Uterus (tissue), 4 donors: ENCODE measurements around the gene CTNND2. TPM values are rescaled to one million over a fixed set of nuclear protein-coding genes. Genes with fewer than 3 reads are reported as not detected.

ENCODE experiments used
- DNase-seq, 2 donors: peaks; one replicate each; pipeline ENCODE4 v3.0.0-alpha.2; 2019 to 2020
- H3K27ac ChIP-seq, 2 donors: fragments of 200-600 bp; sonication (generic); 1 replicate in 1 of 2; 2 replicates in 1 of 2; pipeline ENCODE4 v1.5.1; 2016 to 2018
- H3K27me3 ChIP-seq, 2 donors: fragments of 200-600 bp; sonication (generic); one replicate each; pipeline ENCODE4 v1.5.1; 2018 to 2019; ENCODE audit warnings: control low read depth in 1 of 2
- H3K36me3 ChIP-seq, 2 donors: fragments of 200-600 bp; sonication (generic); one replicate each; pipeline ENCODE4 v1.5.1; 2019; ENCODE audit warnings: control low read depth in 1 of 2
- H3K4me1 ChIP-seq, 2 donors: fragments of 200-600 bp; sonication (generic); one replicate each; pipeline ENCODE4 v1.5.1; 2018 to 2019; ENCODE audit warnings: control low read depth in 1 of 2
- H3K4me3 ChIP-seq, 2 donors: fragments of 200-600 bp; sonication (generic); 1 replicate in 1 of 2; 2 replicates in 1 of 2; pipeline ENCODE4 v1.5.1; 2018 to 2019; ENCODE audit warnings: mild to moderate bottlenecking in 1 of 2
- H3K9me3 ChIP-seq, 2 donors: fragments of 200-600 bp; sonication (generic); one replicate each; pipeline ENCODE4 v1.5.1; 2019; ENCODE audit warnings: control low read depth in 1 of 2
- POLR2A ChIP-seq, 2 donors: fragments of 450-650 bp; IDR thresholded peaks; one replicate each; pipeline ENCODE4 v1.6.1; 2016; ENCODE audit warnings: antibody characterized with exemption in 2 of 2, mild to moderate bottlenecking in 1 of 2, moderate library complexity in 1 of 2
- intact Hi-C: fragments of 100-400 bp; cut with DNase I; formaldehyde crosslinking; loops from one replicate; pipeline ENCODE4 v1.15.1; 2023; ENCODE audit warnings: low total_unique reads
- total RNA-seq, 4 donors: library from RNA; depleted of rRNA in 3 of 4; stranded (reverse); fragments of >200 nt in 3 of 4; gene quantifications; one replicate each; pipeline versions ENCODE4 v1.1.0 to v1.2.4, GENCODE V29; 2014 to 2023
- TF ChIP-seq, protein P1 (sequence below), 4 experiments: fragments of 200-600 bp in 2 of 4; fragments of 450-650 bp in 2 of 4; sonication (generic) in 2 of 4; IDR thresholded peaks; one replicate each; pipeline ENCODE4 v1.5.1; 2016 to 2019; ENCODE audit warnings: antibody characterized with exemption in 4 of 4, mild to moderate bottlenecking in 2 of 4, moderate library complexity in 1 of 4
- donor health status: DM: yes; HTN: yes; CAD: no.

CTNND2 gene
- total RNA-seq, 4 donors from 2014 or later: 0.49 to 1.2 TPM; not detected in 2

DNA sequence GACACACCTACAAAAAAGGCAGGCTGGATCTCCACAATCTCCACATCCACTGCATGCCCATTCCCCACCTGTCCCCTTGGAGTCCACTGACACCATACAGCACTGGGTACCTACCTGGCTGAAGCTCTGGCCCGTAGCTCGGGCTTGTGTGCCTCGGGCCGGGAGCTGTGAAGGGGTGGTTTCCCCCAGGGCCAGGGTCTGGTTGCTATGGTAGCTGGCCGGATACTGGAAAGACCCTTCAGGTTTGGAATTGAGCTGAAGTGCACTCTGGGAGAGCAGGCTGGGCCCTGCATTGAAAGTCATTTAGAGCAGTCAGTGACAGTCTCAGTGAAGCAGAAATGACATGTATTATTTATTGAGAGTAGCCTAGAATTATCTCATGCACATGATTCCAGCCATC, 507.3 kb downstream of the CTNND2 start:
- no peaks in the 10 kb centered on the region for H3K4me1 ChIP-seq
- H3K36me3 ChIP-seq: no peaks in the 10 kb centered on the region
- no peak for TF ChIP-seq POLR2A (IDR thresholded peaks at IDR 0.05)
- TF ChIP-seq, protein P1, sequence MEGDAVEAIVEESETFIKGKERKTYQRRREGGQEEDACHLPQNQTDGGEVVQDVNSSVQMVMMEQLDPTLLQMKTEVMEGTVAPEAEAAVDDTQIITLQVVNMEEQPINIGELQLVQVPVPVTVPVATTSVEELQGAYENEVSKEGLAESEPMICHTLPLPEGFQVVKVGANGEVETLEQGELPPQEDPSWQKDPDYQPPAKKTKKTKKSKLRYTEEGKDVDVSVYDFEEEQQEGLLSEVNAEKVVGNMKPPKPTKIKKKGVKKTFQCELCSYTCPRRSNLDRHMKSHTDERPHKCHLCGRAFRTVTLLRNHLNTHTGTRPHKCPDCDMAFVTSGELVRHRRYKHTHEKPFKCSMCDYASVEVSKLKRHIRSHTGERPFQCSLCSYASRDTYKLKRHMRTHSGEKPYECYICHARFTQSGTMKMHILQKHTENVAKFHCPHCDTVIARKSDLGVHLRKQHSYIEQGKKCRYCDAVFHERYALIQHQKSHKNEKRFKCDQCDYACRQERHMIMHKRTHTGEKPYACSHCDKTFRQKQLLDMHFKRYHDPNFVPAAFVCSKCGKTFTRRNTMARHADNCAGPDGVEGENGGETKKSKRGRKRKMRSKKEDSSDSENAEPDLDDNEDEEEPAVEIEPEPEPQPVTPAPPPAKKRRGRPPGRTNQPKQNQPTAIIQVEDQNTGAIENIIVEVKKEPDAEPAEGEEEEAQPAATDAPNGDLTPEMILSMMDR (IDR thresholded peaks at IDR 0.05): no peak
- intact Hi-C loops: no loop called here
- no peaks in the 10 kb centered on the region for H3K27me3 ChIP-seq
- H3K27ac ChIP-seq: no peak overlapping the region
- no peak for DNase-seq
- no peaks in the 10 kb centered on the region for H3K9me3 ChIP-seq
- H3K4me3 ChIP-seq: no peak overlapping the region

DNA sequence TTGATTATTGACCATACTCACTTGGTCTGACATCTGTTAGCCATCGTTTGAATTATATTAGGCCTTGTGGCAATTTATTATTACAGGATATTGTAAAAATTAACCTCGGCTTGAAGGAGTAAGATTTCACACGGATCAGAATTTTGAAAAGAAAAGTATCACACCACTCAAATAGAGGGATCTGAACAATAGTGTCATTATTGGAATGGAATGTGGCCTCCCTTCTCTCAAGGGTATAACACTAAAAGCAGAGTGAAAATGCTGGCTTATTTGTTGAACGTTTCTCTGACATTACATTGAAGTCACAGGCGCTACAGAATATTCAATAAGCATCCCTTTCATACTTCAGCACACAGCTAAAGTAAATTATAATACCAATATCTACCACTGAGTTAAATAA, 509.3 kb downstream of the CTNND2 start:
- TF ChIP-seq POLR2A (IDR thresholded peaks at IDR 0.05): no peak
- TF ChIP-seq, protein P1 (IDR thresholded peaks at IDR 0.05): no peak
- H3K27ac ChIP-seq: no peak overlapping the region
- no peaks in the 10 kb centered on the region for H3K27me3 ChIP-seq
- no peaks in the 10 kb centered on the region for H3K4me1 ChIP-seq
- H3K36me3 ChIP-seq: no peaks in the 10 kb centered on the region
- H3K9me3 ChIP-seq: no peaks in the 10 kb centered on the region
- DNase-seq: no peak
- no peak overlapping the region for H3K4me3 ChIP-seq
- intact Hi-C loops: no loop called here

DNA sequence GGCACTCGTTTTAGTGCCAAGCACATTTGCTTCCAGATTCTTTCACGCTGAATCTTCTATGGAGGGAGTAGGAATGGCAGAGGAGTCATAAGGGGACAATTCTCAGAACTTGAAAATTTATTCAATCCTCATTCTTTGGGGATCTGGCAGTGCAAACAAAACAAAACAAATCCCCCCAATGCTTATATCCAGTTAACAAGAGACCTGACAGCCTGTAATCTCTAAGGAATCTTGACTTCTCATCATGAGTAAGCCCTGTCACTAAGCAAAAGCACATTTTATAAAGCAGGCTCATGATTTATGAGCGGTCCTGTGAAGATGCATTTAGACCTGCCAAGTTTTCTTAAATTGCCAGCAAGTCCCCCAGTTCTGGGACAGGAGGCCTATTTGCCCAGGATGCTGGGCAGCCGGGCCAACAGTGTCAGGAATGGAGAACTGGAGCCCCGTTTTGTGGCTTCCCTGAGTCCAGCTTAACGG, 513.9 kb downstream of the CTNND2 start:
- no peak for DNase-seq
- no peaks in the 10 kb centered on the region for H3K9me3 ChIP-seq
- H3K27me3 ChIP-seq: peaks cover 0 to 14% of the 10 kb centered on the region in 2 donors
- intact Hi-C loops: no loop called here
- H3K4me3 ChIP-seq: no peak overlapping the region
- H3K4me1 ChIP-seq: no peaks in the 10 kb centered on the region
- no peaks in the 10 kb centered on the region for H3K36me3 ChIP-seq
- no peak overlapping the region for H3K27ac ChIP-seq
- no peak for TF ChIP-seq POLR2A (IDR thresholded peaks at IDR 0.05)
- TF ChIP-seq, protein P1 (IDR thresholded peaks at IDR 0.05): no peak

DNA sequence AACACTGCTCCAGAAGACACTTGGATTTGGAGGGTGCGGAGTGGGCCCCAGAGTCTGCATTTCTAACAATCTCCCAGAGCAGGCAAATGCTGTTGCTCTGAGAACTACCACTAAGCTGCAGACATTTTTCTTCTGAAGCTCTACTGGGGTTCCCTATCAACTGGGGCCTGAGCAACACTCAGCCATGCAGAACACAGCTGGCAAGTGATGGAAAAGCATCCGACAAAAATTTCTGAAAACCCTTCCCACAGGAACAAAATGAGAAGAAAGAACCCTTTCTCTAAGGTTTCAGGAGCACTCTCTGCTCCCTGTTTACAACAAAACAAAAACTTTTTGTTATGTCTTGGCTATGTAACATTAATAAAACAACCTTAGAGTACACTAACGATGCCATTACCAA, 516.9 kb downstream of the CTNND2 start:
- no peaks in the 10 kb centered on the region for H3K9me3 ChIP-seq
- no peaks in the 10 kb centered on the region for H3K4me1 ChIP-seq
- H3K27me3 ChIP-seq: peaks cover 0 to 16% of the 10 kb centered on the region in 2 donors
- H3K27ac ChIP-seq: no peak overlapping the region
- H3K4me3 ChIP-seq: no peak overlapping the region
- intact Hi-C loops: no loop called here
- no peak for TF ChIP-seq POLR2A (IDR thresholded peaks at IDR 0.05)
- TF ChIP-seq, protein P1 (IDR thresholded peaks at IDR 0.05): no peak
- no peaks in the 10 kb centered on the region for H3K36me3 ChIP-seq
- DNase-seq: no peak

DNA sequence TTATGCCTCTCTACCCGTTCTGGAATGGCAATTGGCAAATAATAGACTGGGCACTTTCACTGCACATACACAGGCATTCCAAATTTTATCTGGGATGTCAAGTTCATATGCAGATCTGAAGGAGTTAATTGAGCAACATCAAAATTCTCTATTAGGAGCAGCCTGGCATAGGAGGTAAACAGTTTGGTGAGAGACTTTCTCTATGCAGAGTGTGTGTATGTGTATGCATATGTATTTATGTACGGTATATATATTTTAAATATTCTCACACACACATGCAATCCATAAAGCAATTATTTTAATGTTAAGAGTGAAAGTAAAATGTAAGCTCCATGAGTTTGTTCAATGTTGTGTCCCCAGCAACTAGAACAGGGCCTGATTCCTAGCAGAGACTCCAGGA, 517.8 kb downstream of the CTNND2 start:
- Histone ChIP-seq H3K27me3 (peaks cover 0 to 16% of the 10 kb centered on the region in 2 donors), H3K4me3 (no peak overlapping the region), H3K9me3 (no peaks in the 10 kb centered on the region), H3K4me1 (no peaks in the 10 kb centered on the region), H3K27ac (no peak overlapping the region), H3K36me3 (no peaks in the 10 kb centered on the region)
- no peak for DNase-seq
- intact Hi-C loops: no loop called here
- no peak for TF ChIP-seq POLR2A (IDR thresholded peaks at IDR 0.05)
- TF ChIP-seq, protein P1 (IDR thresholded peaks at IDR 0.05): no peak
